Mucosa of descending colon (tissue), 3 donors: ENCODE measurements around the gene TOMM20L. TPM values are rescaled to one million over a fixed set of nuclear protein-coding genes. Genes with fewer than 3 reads are reported as not detected.
A peak's percentile ranks its signal among the peaks of the same experiment; 100 is the strongest.

ENCODE experiments used
- ATAC-seq: fragments of 200-7000 bp; cut with Tn5 transposase; one replicate; pipeline ENCODE4 v1.9.1; 2020; ENCODE audit warnings: mild to moderate bottlenecking, moderate library complexity
- DNase-seq, 3 donors: peaks; one replicate each; pipeline ENCODE4 v3.0.0-alpha.2; 2020
- H3K36me3 ChIP-seq: fragments of 200-600 bp; one replicate; pipeline ENCODE4 v1.8.0; 2021; ENCODE audit warnings: low read depth, mild to moderate bottlenecking
- H3K4me1 ChIP-seq: fragments of 200-600 bp; one replicate; pipeline ENCODE4 v1.8.0; 2021; ENCODE audit warnings: low read depth, mild to moderate bottlenecking
- H3K4me3 ChIP-seq: fragments of 200-600 bp; one replicate; pipeline ENCODE4 v1.8.0; 2021; ENCODE audit warnings: mild to moderate bottlenecking
- H3K9me3 ChIP-seq: fragments of 200-600 bp; one replicate; pipeline ENCODE4 v1.8.0; 2021; ENCODE audit warnings: mild to moderate bottlenecking
- CTCF ChIP-seq: fragments of 200-600 bp; IDR thresholded peaks from one replicate; pipeline ENCODE4 v1.8.0; 2022; ENCODE audit warnings: antibody characterized with exemption, mild to moderate bottlenecking
- intact Hi-C, 2 donors: fragments of 100-400 bp; cut with DNase I in 1 of 2; cut with micrococcal nuclease in 1 of 2; formaldehyde crosslinking; loops; one replicate each; pipeline versions ENCODE4 v1.11.0 to v1.11.1; 2022; cut with DNase I, micrococcal nuclease
- total RNA-seq, 3 donors: library from RNA; stranded (reverse); fragmentation: NEBNext Ultra II Directional in 2 of 3; extraction: Animal tissue kit (Norgen Biotek cat#: 25700) in 2 of 3; gene quantifications; one replicate each; pipeline versions ENCODE4 v1.2.1 to v1.2.4, GENCODE V29; 2021 to 2023
- donor health status: DM: no; HTN: no; CAD: no; lungs with moderate emphysema.
- donor health status: DM: no; HTN: no; CAD: no.
- donor health status: DM: no; HTN: yes; CAD: no.

TOMM20L gene
- total RNA-seq, 3 donors from 2014 or later, result 1.0 TPM; not detected in 2

- DNase-seq, result peak in 1 of 3 donors; percentile 8
- H3K36me3 ChIP-seq, result no peaks in the 10 kb centered on the region
These were observed 32.8 kb upstream of the TOMM20L start for GRCh38 chr14:58362798-58363412.

GRCh38 chr14:58364316-58364715 is 31.4 kb upstream of the TOMM20L start:
- no peak for TF ChIP-seq CTCF
- no peaks in the 10 kb centered on the region for H3K9me3 ChIP-seq
- ATAC-seq (no peak), DNase-seq (no peak)
- intact Hi-C loops, result no loop called here
- H3K4me3 ChIP-seq, result no peak overlapping the region
- no peaks in the 10 kb centered on the region for H3K36me3 ChIP-seq
- H3K4me1 ChIP-seq, result no peaks in the 10 kb centered on the region

More at GRCh38 chr14:58362798-58363412, 32.8 kb upstream of the TOMM20L start:
- no peaks in the 10 kb centered on the region for H3K4me1 ChIP-seq
- ATAC-seq, result peak; percentile 55
- intact Hi-C loops, result no loop called here
- no peak overlapping the region for H3K4me3 ChIP-seq
- H3K9me3 ChIP-seq, result no peaks in the 10 kb centered on the region
- no peak for TF ChIP-seq CTCF

GRCh38 chr14:58367296-58367695 is 28.4 kb upstream of the TOMM20L start:
- Histone ChIP-seq H3K9me3 (no peaks in the 10 kb centered on the region), H3K4me1 (no peaks in the 10 kb centered on the region), H3K36me3 (no peaks in the 10 kb centered on the region), H3K4me3 (no peak overlapping the region)
- no peak for TF ChIP-seq CTCF
- ATAC-seq (no peak), DNase-seq (no peak)
- intact Hi-C loops, result no loop called here

GRCh38 chr14:58368956-58369355 is 26.8 kb upstream of the TOMM20L start:
- TF ChIP-seq CTCF, result no peak
- DNase-seq (no peak), ATAC-seq (no peak)
- no peak overlapping the region for H3K4me3 ChIP-seq
- intact Hi-C loops, result no loop called here
- H3K9me3 ChIP-seq, result no peaks in the 10 kb centered on the region
- no peaks in the 10 kb centered on the region for H3K4me1 ChIP-seq
- H3K36me3 ChIP-seq, result no peaks in the 10 kb centered on the region

- Histone ChIP-seq H3K9me3 (no peaks in the 10 kb centered on the region), H3K36me3 (no peaks in the 10 kb centered on the region), H3K4me3 (no peak overlapping the region), H3K4me1 (no peaks in the 10 kb centered on the region)
- intact Hi-C loops, result no loop called here
- no peak for ATAC-seq
- no peak for DNase-seq
- TF ChIP-seq CTCF, result no peak
These were observed 18.9 kb upstream of the TOMM20L start for GRCh38 chr14:58376791-58377190.

GRCh38 chr14:58390830-58391229 is 4.9 kb upstream of the TOMM20L start:
- intact Hi-C loops, result no loop called here
- Histone ChIP-seq H3K9me3 (no peaks in the 10 kb centered on the region), H3K4me1 (no peaks in the 10 kb centered on the region), H3K36me3 (no peaks in the 10 kb centered on the region), H3K4me3 (no peak overlapping the region)
- ATAC-seq (no peak), DNase-seq (no peak)
- no peak for TF ChIP-seq CTCF
